ENCODE data around the gene SPHK1.

- TF ChIP-seq, protein P1, sequence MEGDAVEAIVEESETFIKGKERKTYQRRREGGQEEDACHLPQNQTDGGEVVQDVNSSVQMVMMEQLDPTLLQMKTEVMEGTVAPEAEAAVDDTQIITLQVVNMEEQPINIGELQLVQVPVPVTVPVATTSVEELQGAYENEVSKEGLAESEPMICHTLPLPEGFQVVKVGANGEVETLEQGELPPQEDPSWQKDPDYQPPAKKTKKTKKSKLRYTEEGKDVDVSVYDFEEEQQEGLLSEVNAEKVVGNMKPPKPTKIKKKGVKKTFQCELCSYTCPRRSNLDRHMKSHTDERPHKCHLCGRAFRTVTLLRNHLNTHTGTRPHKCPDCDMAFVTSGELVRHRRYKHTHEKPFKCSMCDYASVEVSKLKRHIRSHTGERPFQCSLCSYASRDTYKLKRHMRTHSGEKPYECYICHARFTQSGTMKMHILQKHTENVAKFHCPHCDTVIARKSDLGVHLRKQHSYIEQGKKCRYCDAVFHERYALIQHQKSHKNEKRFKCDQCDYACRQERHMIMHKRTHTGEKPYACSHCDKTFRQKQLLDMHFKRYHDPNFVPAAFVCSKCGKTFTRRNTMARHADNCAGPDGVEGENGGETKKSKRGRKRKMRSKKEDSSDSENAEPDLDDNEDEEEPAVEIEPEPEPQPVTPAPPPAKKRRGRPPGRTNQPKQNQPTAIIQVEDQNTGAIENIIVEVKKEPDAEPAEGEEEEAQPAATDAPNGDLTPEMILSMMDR (IDR thresholded peaks at IDR 0.05), result no peak
- TF ChIP-seq POLR2A (IDR thresholded peaks at IDR 0.05) (no peak), POLR2AphosphoS5 (IDR thresholded peaks at IDR 0.05) (no peak)
These were observed 38.5 kb downstream of the SPHK1 start for GRCh38 chr17:76422860-76423259.
